SU-DHL-6 (cell line): ENCODE results near the gene AHCY.

Source experiments
- CTCF ChIP-seq: fragments of 200-600 bp; sonication (generic); IDR thresholded peaks from one replicate; pipeline ENCODE4 v1.5.1; 2017; ENCODE audit warnings: antibody characterized with exemption, mild to moderate bottlenecking, low read length, moderate library complexity; ENCODE audit not compliant: insufficient read depth, poor library complexity, severe bottlenecking
- EZH2phosphoT487 ChIP-seq: fragments of 200-600 bp; sonication (generic), shearing (Covaris generic); conservative IDR thresholded peaks from 2 replicates; pipeline ENCODE4 v1.6.1; 2018; ENCODE audit warnings: mild to moderate bottlenecking, antibody characterized with exemption, low read length, moderate library complexity, mixed read lengths

- TF ChIP-seq CTCF = no peak
- no peak for TF ChIP-seq EZH2phosphoT487
Observed at GRCh38 chr20:34256629-34257124, 46.5 kb downstream of the AHCY start.
